Esophagus muscularis mucosa (tissue), 3 donors: ENCODE results near the gene TRIM63.

Experiments
- POLR2AphosphoS5 ChIP-seq, 2 donors: sonication (generic); formaldehyde crosslinking; IDR thresholded peaks; one replicate each; pipeline ENCODE4 v1.6.1; 2017; ENCODE audit warnings: antibody characterized with exemption in 2 of 2
- TF ChIP-seq, protein P1 (sequence below), 3 experiments: fragments of 200-600 bp in 2 of 3; fragments of 450-650 bp in 1 of 3; sonication (generic) in 2 of 3; IDR thresholded peaks; one replicate each; pipeline ENCODE4 v1.5.1; 2017 to 2019; ENCODE audit warnings: antibody characterized with exemption in 3 of 3, mild to moderate bottlenecking in 2 of 3, moderate library complexity in 1 of 3

DNA sequence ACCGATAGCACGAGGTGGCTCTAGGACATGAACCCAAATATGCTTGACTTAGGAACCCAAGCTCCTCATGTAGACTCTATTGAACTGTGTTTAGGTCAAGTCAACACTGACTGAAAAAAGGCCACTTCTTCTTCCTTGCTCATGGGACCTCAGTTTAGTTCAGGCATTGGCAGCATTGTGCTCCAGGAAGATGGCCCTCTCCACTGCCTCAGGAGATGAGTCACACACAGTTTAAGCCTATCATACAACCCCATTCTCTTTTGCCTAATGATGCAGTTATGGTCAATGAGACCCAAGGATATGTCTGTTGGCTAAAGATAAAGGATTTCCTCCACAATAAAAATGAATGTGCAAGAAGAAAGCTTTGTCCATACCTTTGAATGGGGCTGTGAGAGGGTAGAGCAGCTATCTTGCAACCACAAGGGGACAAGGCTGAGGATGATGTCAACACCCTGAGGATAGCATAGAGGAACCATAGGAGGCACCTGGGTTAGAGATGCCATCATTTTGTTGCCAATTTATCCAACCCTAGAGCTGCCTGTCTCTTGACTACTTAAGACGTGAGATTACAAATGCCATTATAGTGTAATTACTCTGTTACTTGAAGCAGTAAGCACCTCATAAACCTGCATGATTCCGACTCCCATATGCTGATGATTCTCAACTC, 3.0 kb upstream of the TRIM63 start:
- TF ChIP-seq, protein P1, sequence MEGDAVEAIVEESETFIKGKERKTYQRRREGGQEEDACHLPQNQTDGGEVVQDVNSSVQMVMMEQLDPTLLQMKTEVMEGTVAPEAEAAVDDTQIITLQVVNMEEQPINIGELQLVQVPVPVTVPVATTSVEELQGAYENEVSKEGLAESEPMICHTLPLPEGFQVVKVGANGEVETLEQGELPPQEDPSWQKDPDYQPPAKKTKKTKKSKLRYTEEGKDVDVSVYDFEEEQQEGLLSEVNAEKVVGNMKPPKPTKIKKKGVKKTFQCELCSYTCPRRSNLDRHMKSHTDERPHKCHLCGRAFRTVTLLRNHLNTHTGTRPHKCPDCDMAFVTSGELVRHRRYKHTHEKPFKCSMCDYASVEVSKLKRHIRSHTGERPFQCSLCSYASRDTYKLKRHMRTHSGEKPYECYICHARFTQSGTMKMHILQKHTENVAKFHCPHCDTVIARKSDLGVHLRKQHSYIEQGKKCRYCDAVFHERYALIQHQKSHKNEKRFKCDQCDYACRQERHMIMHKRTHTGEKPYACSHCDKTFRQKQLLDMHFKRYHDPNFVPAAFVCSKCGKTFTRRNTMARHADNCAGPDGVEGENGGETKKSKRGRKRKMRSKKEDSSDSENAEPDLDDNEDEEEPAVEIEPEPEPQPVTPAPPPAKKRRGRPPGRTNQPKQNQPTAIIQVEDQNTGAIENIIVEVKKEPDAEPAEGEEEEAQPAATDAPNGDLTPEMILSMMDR (IDR thresholded peaks at IDR 0.05) = no peak
- no peak for TF ChIP-seq POLR2AphosphoS5 (IDR thresholded peaks at IDR 0.05)
